ENCODE data around the gene CHCHD3.

Gene CHCHD3

GRCh38 chr7:133081599-133082389 lies at the start of gene CHCHD3:
Gene CHCHD3 (minus strand): TSS chr7:133082090. CDS start chr7:133081937, 153 bp downstream.
- DNase-seq: peak; percentile 99

GRCh38 chr7:133130166-133130565 lies 48.3 kb upstream of the CHCHD3 start:
- DNase-seq: no peak

DNA sequence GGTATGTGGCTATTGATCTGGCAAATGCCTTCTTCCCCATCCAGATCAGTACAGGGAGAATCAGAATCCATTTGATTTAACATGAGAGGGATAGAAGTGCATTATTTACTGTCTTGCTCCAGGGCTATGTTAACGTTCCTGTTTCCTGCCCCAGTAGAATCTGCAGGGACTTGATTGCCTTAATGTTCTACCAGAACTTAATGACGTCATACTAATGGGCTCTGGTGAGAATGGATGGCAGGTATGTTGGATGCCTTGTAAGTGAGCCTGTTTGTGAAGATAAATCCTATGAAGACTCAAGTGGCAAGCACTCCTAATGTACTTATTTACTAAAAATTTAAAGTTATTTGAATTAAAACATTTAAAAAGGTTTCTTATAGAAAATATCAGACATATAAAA lies 44.5 kb upstream of the CHCHD3 start:
- no peak for DNase-seq

DNA sequence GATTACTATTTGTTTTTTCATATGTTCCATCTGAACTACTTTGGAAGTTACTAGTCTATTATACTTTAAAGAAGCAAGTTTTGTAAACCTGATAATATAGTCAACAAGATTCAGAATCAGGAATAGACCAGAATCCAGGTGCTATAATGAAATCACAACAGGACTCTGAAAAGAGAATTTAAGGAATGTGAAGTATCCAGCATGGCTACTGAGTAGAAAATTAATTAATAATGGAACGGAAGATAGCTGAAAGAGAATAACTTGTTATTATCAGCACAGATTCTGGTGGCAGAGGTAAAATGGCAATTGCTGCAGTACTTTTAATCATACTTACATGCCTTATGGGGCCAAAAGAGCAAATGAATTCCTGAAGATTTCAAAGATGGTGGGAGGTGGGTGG lies 43.1 kb upstream of the CHCHD3 start:
- DNase-seq: no peak

DNA sequence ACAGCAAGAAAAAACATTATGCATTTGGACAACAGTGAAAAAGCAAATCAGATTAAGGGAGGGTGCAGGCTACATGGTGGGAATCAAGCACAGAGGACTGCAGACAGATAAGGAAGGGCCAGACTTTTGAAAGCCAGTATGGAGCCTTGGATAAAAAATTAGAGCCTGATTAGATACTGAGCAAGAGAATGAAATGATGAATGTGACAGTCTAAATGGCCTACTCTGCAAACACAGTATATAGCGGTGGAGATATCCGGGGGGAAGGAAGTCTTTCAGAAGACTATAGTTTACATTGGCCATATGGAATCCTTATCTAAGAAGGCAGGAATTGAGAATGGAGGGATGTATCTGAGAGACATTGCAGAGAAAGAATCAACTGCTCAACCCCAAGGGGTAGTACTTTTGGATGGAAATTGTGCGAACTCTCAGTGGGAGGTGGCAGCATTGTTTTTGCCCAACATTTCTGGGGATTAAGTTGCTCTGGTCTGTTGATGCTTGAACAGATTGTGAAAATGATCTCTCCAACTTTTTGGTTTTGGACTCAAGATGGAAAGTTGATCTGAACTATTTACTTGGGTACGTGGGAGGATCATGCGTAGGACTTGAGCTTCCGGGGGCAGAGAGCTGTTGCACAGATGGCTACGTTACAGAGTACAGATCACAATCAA lies 39.4 kb upstream of the CHCHD3 start:
- no peak for DNase-seq

- DNase-seq: no peak
Observed at GRCh38 chr7:133119067-133119466, 37.2 kb upstream of the CHCHD3 start.

- no peak for DNase-seq
Observed at GRCh38 chr7:133118261-133118660, 36.4 kb upstream of the CHCHD3 start.

GRCh38 chr7:133117452-133117851 lies 35.6 kb upstream of the CHCHD3 start:
- no peak for DNase-seq

- DNase-seq: no peak
Observed at GRCh38 chr7:133115596-133115995, 33.7 kb upstream of the CHCHD3 start.

- no peak for DNase-seq
Observed at GRCh38 chr7:133114519-133114918, 32.6 kb upstream of the CHCHD3 start.

DNA sequence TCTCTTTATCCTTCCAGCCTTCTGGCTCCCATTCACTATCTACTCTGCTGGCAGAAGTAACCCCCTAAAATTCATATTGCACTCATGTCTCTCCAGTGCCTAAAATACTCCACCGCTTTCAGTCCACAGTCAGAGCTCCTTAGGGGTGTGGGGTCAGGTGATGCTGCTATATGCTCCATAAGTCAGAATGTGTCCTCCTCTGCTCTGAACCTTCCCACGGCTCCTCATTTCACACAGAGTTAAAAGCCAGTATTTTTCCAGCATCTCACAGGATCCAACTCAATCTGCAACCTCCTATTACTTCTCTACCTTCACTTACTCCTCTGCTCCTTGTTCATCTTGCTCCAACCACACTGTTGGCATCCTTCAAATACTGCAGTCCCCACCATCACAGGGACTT lies 31.1 kb upstream of the CHCHD3 start:
- DNase-seq: no peak

- no peak for DNase-seq
Observed at GRCh38 chr7:133112335-133112734, 30.4 kb upstream of the CHCHD3 start.

DNA sequence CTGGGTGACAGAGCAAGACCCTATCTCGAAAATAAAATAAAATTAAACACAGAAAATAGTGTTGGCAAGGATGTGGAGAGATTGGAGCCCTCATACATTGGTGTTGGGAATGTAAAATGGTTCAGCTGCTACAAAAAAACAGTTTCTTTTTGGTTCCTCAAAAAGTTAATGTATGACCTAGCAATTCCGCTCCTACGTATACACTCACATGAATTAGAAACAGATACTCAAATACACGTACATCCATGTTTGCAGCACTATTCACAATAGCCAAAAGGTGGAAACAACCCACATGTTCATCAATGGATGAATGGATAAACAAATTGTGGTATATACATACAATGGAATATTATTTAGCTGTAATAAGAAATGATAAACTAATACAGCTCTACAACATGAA lies 28.4 kb upstream of the CHCHD3 start:
- DNase-seq: no peak

GRCh38 chr7:133109816-133110215 lies 27.9 kb upstream of the CHCHD3 start:
- DNase-seq: peak; percentile 3

- DNase-seq: no peak
Observed at GRCh38 chr7:133108023-133108422, 26.1 kb upstream of the CHCHD3 start.

DNA sequence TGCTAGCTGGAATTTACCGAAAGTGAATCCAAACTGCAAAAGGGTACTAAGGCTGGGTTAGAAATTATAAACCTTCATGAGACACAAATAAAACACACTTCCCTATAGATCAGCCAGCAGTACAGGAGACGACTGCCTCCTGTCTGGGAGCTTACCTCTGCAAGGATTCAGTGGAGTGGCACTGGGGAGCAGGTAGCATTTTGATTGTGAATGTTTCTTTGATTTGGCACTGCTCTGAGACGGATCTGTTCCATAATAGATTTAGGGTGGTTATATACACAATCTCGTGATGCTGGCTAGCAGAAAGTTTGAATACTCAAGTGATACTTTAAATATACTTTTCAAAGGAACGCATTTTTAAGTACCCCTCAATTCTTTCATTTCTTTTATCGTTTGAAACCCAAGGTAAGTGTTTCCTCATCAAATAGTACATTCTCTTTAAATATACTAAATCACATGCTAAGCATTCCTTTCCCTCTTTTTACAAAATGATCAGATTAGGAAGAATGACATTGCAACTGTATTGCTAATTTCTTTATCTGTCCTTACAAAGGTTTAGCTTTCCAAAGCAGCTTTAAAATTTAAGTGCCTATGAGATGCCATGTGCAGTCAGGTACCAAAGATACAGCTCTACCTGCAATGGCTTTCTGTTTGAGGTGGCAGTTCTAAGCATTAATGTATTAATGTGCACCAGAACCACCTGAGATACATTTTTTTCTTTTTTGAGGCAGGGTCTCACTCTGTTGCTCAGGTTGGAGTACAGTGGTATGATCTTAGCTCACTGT lies 20.6 kb upstream of the CHCHD3 start:
- no peak for DNase-seq

DNA sequence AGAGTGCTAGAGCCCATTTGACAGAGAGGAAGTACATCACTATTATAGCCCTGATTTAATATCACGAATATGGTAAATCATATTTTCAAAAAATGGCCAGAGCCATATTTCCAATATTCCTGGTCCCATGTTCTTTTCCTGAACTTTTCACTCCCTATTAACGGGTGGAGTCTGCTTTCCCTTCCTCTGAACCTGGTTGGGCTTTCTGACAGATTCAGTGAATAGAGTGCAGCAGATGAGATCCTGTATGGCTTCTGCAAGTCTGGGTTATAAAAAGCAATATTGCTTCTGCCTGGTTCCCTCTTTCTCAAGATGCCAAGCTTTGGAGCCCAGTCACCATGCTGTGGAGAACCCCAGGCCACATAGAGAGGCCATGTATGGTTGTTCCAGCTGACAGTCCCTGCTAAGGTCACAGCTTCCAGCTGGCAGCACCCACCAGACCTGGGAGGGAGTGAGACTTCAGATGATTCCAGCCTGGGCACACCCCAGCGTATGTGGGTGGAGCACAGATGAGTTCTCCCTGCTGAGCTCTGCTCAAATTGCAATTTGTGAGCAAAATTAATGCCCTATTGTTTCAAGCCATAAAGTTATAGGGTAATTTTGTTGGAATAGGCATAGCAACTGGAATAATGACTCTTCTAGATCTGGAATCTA lies 17.9 kb upstream of the CHCHD3 start:
- no peak for DNase-seq

- DNase-seq: no peak
Observed at GRCh38 chr7:133095119-133095671, 13.3 kb upstream of the CHCHD3 start.

DNA sequence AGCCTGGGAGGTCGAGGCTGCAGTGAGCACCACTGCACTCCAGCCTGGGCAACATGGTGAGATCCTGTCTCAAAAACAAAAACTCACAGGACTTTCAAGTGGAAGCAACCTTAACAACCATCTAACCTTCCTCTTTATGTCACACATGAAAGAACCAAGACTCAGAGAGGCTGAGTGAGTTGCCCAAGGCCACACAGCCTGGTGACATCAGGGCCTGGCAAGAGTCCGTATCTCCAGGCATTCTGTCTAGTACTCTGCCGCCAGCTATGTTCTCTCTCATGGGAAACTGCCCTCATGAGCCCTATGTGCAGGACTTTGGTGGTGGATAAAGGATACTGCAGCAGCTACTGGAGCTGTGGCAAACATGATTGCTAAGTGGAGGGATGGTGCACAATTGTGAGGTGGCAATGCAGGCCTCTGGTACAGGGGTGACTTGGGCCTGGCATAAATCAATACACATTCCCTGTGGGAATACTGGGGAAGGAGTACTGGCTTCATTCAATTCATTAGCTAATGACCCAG lies 10.1 kb upstream of the CHCHD3 start:
- DNase-seq: no peak

- DNase-seq: no peak
Observed at GRCh38 chr7:133082390-133082766, 488 bp upstream of the CHCHD3 start.

- DNase-seq: no peak
Observed at GRCh38 chr7:133081119-133081598, 731 bp downstream of the CHCHD3 start.

DNA sequence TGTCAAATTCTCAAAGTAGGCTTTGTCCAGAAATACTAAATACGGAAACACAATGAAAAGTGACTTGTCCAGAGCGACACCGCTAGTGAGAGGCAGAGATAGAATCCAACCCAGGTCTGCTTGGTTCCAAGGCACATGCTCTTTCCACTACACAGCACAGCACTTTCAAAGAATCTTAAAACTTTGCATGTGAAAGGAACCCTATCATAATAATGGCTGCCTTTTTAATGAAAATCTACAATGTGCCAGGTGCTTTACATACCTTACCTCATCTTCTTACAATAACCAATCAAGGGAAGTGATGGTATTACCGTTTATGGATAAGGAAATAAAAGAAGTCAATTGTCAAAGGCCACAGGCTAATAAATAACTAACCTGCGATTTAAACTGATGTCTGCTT lies 2.6 kb downstream of the CHCHD3 start:
- DNase-seq: no peak

- DNase-seq: no peak
Observed at GRCh38 chr7:133077394-133077793, 4.5 kb downstream of the CHCHD3 start.

All from fibroblast of upper back skin (primary cell).